Fibroblast of lung (primary cell): Measurements from ENCODE around the gene MROH2B. TPM values are rescaled to one million over a fixed set of nuclear protein-coding genes. Genes with fewer than 3 reads are reported as not detected.

ENCODE experiments used
- DNase-seq, 2 donors: peaks; one replicate each; pipeline versions ENCODE4 v3.0.0 to v3.0.0-alpha.2; 2010; ENCODE audit warnings: low read depth in 2 of 2
- H2AFZ ChIP-seq: 2 replicates; pipeline ENCODE4 v1.5.1; 2012; ENCODE audit warnings: low read length, control low read depth, inconsistent platforms
- H3K27ac ChIP-seq: 2 replicates; pipeline ENCODE4 v1.5.1; 2011; ENCODE audit warnings: low read length, control low read depth; ENCODE audit not compliant: insufficient read depth
- H3K27me3 ChIP-seq: 2 replicates; pipeline ENCODE4 v1.5.1; 2011; ENCODE audit warnings: mild to moderate bottlenecking, low read length; ENCODE audit not compliant: control insufficient read depth, insufficient read depth
- H3K36me3 ChIP-seq: 2 replicates; pipeline ENCODE4 v1.5.1; 2011; ENCODE audit warnings: low read length; ENCODE audit not compliant: control insufficient read depth, insufficient read depth
- H3K4me1 ChIP-seq: 2 replicates; pipeline ENCODE4 v1.5.1; 2011; ENCODE audit warnings: low read length; ENCODE audit not compliant: control insufficient read depth, insufficient read depth; ENCODE audit errors: extremely low read depth
- H3K4me2 ChIP-seq: 2 replicates; pipeline ENCODE4 v1.5.1; 2011; ENCODE audit warnings: low read length, control low read depth; ENCODE audit not compliant: insufficient read depth; ENCODE audit errors: extremely low read depth
- H3K4me3 ChIP-seq, 4 experiments: fragments of 200-600 bp in 1 of 4; sonication (generic) in 1 of 4; replicated peaks in 1 of 4; 2 replicates each; pipeline ENCODE4 v1.5.1; 2011 to 2016; ENCODE audit warnings: low read length in 4 of 4, low read depth in 3 of 4, mild to moderate bottlenecking in 3 of 4, control low read depth in 2 of 4, inconsistent platforms in 1 of 4, mixed read lengths in 1 of 4; ENCODE audit not compliant: insufficient read depth in 1 of 4; ENCODE audit errors: control extremely low read depth in 1 of 4
- H3K79me2 ChIP-seq: 2 replicates; pipeline ENCODE4 v1.5.1; 2012; ENCODE audit warnings: mild to moderate bottlenecking, low read length, inconsistent platforms; ENCODE audit not compliant: control insufficient read depth, insufficient read depth
- H3K9ac ChIP-seq: 2 replicates; pipeline ENCODE4 v1.5.1; 2011; ENCODE audit warnings: mild to moderate bottlenecking, low read length, control low read depth; ENCODE audit not compliant: insufficient read depth
- H3K9me3 ChIP-seq: 2 replicates; pipeline ENCODE4 v1.5.1; 2012; ENCODE audit warnings: low read depth, low read length; ENCODE audit not compliant: control insufficient read depth, insufficient read depth
- H4K20me1 ChIP-seq: 2 replicates; pipeline ENCODE4 v1.5.1; 2011; ENCODE audit warnings: low read length; ENCODE audit not compliant: control insufficient read depth, insufficient read depth; ENCODE audit errors: extremely low read depth
- CTCF ChIP-seq, 2 donors: IDR thresholded peaks in 1 of 2; conservative IDR thresholded peaks in 1 of 2; 1 replicate in 1 of 2; 2 replicates in 1 of 2; pipeline ENCODE4 v1.5.1; 2011 to 2012; ENCODE audit warnings: low read length in 2 of 2, control low read depth in 1 of 2, inconsistent platforms in 1 of 2, low read depth in 1 of 2, mild to moderate bottlenecking in 1 of 2
- EZH2 ChIP-seq: IDR thresholded peaks from 2 replicates; pipeline ENCODE4 v1.5.1; 2012; ENCODE audit warnings: low read length, control low read depth, mild to moderate bottlenecking; ENCODE audit errors: missing control alignments
- polyA minus RNA-seq: library from RNA; depleted of rRNA, polyadenylated mRNA; stranded (reverse); fragments of >200 nt; gene quantifications from 2 replicates; pipeline ENCODE4 v1.2.3, GENCODE V29; 2011; ENCODE audit warnings: low replicate concordance
- polyA plus RNA-seq, 2 donors: library from polyadenylated mRNA; depleted of rRNA in 1 of 2; stranded (reverse) in 1 of 2; unstranded in 1 of 2; fragments of >200 nt; gene quantifications; 2 replicates each; pipeline ENCODE4 v1.2.1, GENCODE V29; 2011 to 2012; ENCODE audit warnings: missing spikeins in 1 of 2
- total RNA-seq: library from RNA; depleted of rRNA; stranded (reverse); fragments of >200 nt; gene quantifications from 2 replicates; pipeline ENCODE4 v1.2.1, GENCODE V29; 2014

MROH2B gene
- total RNA-seq, result not detected in 2 replicates
- not detected in 2 replicates for polyA plus RNA-seq
- polyA plus RNA-seq (2012), result not detected in 2 replicates
- not detected in 2 replicates for polyA minus RNA-seq

- H3K27me3 ChIP-seq, result no peaks in the 10 kb centered on the region
Measured at GRCh38 chr5:41071242-41071641, at the start of gene MROH2B. MROH2B (minus strand) TSS chr5:41071342; CDS start chr5:41070852, 490 bp downstream.

GRCh38 chr5:41120600-41120999 is 49.5 kb upstream of the MROH2B start:
- DNase-seq, result no peak
- Histone ChIP-seq H2AFZ (no peak overlapping the region), H3K4me3 (no peak overlapping the region), H3K4me2 (no peak overlapping the region), H3K36me3 (no peaks in the 10 kb centered on the region), H3K9ac (no peak overlapping the region), H3K79me2 (no peaks in the 10 kb centered on the region), H3K27me3 (no peaks in the 10 kb centered on the region), H3K27ac (no peak overlapping the region), H3K9me3 (no peaks in the 10 kb centered on the region), H4K20me1 (no peaks in the 10 kb centered on the region), H3K4me1 (no peaks in the 10 kb centered on the region)
- TF ChIP-seq CTCF (conservative IDR thresholded peaks at IDR 0.05 in 1 of 2, IDR thresholded peaks at IDR 0.05 in 1 of 2; ENCODE audit: low read depth in 1 of 2, low read length in 2 of 2) (no peak), EZH2 (no peak)

More at GRCh38 chr5:41071242-41071641, at the start of gene MROH2B:
- Histone ChIP-seq H3K9me3 (no peaks in the 10 kb centered on the region), H3K27ac (no peak within 1 kb of the TSS), H3K4me2 (no peak within 1 kb of the TSS), H3K4me3 (no peak within 1 kb of the TSS), H3K36me3 (no peaks in the 10 kb centered on the region), H3K4me1 (no peaks in the 10 kb centered on the region), H3K79me2 (no peaks in the 10 kb centered on the region), H2AFZ (no peak within 1 kb of the TSS), H4K20me1 (no peaks in the 10 kb centered on the region), H3K9ac (no peak within 1 kb of the TSS)
- no peak for DNase-seq
- TF ChIP-seq EZH2 (no peak), CTCF (conservative IDR thresholded peaks at IDR 0.05 in 1 of 2, IDR thresholded peaks at IDR 0.05 in 1 of 2; ENCODE audit: low read depth in 1 of 2, low read length in 2 of 2) (no peak)

- no peak for DNase-seq
- no peaks in the 10 kb centered on the region for H3K4me1 ChIP-seq
Measured at GRCh38 chr5:41118177-41118576, 47.0 kb upstream of the MROH2B start.

More at GRCh38 chr5:41118177-41118576, 47.0 kb upstream of the MROH2B start:
- H4K20me1 ChIP-seq, result no peaks in the 10 kb centered on the region
- no peaks in the 10 kb centered on the region for H3K79me2 ChIP-seq
- no peak overlapping the region for H3K4me3 ChIP-seq
- no peaks in the 10 kb centered on the region for H3K27me3 ChIP-seq
- no peak overlapping the region for H2AFZ ChIP-seq
- no peaks in the 10 kb centered on the region for H3K9me3 ChIP-seq
- H3K36me3 ChIP-seq, result no peaks in the 10 kb centered on the region
- no peak overlapping the region for H3K9ac ChIP-seq
- no peak overlapping the region for H3K27ac ChIP-seq
- H3K4me2 ChIP-seq, result no peak overlapping the region
- TF ChIP-seq CTCF (conservative IDR thresholded peaks at IDR 0.05 in 1 of 2, IDR thresholded peaks at IDR 0.05 in 1 of 2; ENCODE audit: low read depth in 1 of 2, low read length in 2 of 2) (no peak), EZH2 (no peak)
